Mesothelial cell of epicardium (in vitro differentiated cells): Measurements from ENCODE around the gene ACTR5. TPM values are rescaled to one million over a fixed set of nuclear protein-coding genes. Genes with fewer than 3 reads are reported as not detected.
A peak's percentile ranks its signal among the peaks of the same experiment; 100 is the strongest.

Experiments used
- DNase-seq, 2 experiments: peaks; one replicate each; pipeline ENCODE4 v3.0.0; 2021; ENCODE audit warnings: low spot score in 2 of 2; ENCODE audit not compliant: unreplicated experiment in 2 of 2
- H3K27ac Mint-ChIP-seq: 2 replicates; pipeline ENCODE4 v1.8.0; 2021; ENCODE audit warnings: mixed read lengths
- H3K27me3 Mint-ChIP-seq: 2 replicates; pipeline ENCODE4 v1.8.0; 2021; ENCODE audit warnings: low read depth, mixed read lengths
- H3K36me3 Mint-ChIP-seq: 2 replicates; pipeline ENCODE4 v1.8.0; 2021; ENCODE audit warnings: mixed read lengths
- H3K4me1 Mint-ChIP-seq: 2 replicates; pipeline ENCODE4 v1.8.0; 2021; ENCODE audit warnings: mixed read lengths
- H3K4me3 Mint-ChIP-seq: 2 replicates; pipeline ENCODE4 v1.8.0; 2021; ENCODE audit warnings: mild to moderate bottlenecking, moderate library complexity, mixed read lengths
- H3K9me3 Mint-ChIP-seq: 2 replicates; pipeline ENCODE4 v1.8.0; 2021; ENCODE audit warnings: mixed read lengths
- total RNA-seq: library from RNA; stranded (reverse); gene quantifications from 3 replicates; pipeline ENCODE4 v1.2.1, GENCODE V29; 2021
- TF ChIP-seq, protein P1 (sequence below): fragments of 200-600 bp; sonication (generic); IDR thresholded peaks from one replicate; pipeline ENCODE4 v1.5.0; 2021; ENCODE audit warnings: antibody characterized with exemption; ENCODE audit not compliant: unreplicated experiment

The ACTR5 gene
- total RNA-seq, 1 donor from 2014 or later: 9.5 TPM

DNA sequence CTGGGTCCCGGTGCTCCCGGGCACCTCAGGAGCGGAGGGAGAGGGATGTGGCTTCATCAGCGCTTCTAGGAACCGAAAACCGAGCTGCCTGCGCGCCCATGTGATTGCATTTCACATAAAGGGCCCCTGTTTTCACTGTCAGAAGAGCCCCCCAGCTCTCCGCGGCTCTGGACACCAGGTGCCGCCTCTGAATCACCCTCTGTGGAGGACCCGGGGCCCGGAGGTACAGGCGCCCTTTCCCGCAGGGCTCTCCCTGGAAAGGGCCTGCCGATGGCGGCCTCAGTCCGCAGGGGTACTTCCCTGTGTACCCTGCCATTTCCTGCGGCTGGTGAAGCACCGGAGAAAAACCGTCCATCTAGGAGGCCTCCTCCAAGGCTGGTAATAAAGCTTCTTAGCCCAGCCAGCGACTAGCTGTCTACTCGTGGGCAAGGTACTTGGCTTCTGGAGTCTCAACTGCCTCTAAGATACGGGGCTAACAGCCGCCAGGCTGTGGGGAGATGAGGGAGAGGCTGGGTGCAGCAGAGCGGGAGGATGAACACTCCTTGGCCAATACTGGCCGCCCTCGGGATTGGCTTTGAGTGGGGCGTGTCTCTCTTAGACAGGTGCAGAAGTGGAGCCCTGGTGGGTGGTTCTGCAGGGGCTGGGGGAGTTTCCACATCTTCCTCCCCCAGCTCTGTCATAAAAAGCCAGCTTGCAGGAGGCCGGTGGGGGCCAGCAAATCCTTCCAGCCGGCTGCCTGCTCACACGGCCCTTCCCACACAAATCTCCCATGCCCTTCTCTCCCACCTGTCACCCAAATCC, 58.8 kb downstream of the ACTR5 start:
- Mint-ChIP-seq H3K27ac (no peak overlapping the region), H3K9me3 (no peaks in the 10 kb centered on the region), H3K27me3 (peaks cover 84% of the 10 kb centered on the region), H3K4me3 (peak overlapping the region; percentile 53), H3K4me1 (peaks cover 7% of the 10 kb centered on the region), H3K36me3 (no peaks in the 10 kb centered on the region)
- no peak for DNase-seq
- TF ChIP-seq, protein P1, sequence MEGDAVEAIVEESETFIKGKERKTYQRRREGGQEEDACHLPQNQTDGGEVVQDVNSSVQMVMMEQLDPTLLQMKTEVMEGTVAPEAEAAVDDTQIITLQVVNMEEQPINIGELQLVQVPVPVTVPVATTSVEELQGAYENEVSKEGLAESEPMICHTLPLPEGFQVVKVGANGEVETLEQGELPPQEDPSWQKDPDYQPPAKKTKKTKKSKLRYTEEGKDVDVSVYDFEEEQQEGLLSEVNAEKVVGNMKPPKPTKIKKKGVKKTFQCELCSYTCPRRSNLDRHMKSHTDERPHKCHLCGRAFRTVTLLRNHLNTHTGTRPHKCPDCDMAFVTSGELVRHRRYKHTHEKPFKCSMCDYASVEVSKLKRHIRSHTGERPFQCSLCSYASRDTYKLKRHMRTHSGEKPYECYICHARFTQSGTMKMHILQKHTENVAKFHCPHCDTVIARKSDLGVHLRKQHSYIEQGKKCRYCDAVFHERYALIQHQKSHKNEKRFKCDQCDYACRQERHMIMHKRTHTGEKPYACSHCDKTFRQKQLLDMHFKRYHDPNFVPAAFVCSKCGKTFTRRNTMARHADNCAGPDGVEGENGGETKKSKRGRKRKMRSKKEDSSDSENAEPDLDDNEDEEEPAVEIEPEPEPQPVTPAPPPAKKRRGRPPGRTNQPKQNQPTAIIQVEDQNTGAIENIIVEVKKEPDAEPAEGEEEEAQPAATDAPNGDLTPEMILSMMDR: no peak

DNA sequence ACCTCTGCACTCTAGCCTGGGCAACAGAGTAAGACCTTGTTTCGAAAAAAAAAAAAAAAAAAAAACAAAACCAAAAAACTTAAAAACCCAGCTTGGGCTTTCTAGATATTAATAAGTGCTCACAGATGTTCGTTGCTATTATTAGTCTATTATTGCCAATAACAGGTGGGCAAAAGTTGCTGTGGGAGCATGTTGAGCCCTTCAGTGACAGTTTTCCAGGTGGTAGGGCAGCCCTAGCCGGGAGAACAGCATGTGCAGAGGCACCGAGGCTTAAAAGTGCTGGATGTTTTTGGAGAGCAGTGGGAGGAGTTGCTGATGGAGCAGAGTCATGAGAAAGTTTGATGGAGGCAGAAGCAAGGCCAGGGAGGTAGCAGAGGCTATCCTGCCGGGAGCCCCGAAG, 61.7 kb downstream of the ACTR5 start:
- Mint-ChIP-seq H3K36me3 (no peaks in the 10 kb centered on the region), H3K4me3 (no peak overlapping the region), H3K27ac (no peak overlapping the region), H3K9me3 (no peaks in the 10 kb centered on the region), H3K27me3 (peaks cover 83% of the 10 kb centered on the region), H3K4me1 (peaks cover 5% of the 10 kb centered on the region)
- no peak for DNase-seq
- TF ChIP-seq, protein P1: no peak

DNA sequence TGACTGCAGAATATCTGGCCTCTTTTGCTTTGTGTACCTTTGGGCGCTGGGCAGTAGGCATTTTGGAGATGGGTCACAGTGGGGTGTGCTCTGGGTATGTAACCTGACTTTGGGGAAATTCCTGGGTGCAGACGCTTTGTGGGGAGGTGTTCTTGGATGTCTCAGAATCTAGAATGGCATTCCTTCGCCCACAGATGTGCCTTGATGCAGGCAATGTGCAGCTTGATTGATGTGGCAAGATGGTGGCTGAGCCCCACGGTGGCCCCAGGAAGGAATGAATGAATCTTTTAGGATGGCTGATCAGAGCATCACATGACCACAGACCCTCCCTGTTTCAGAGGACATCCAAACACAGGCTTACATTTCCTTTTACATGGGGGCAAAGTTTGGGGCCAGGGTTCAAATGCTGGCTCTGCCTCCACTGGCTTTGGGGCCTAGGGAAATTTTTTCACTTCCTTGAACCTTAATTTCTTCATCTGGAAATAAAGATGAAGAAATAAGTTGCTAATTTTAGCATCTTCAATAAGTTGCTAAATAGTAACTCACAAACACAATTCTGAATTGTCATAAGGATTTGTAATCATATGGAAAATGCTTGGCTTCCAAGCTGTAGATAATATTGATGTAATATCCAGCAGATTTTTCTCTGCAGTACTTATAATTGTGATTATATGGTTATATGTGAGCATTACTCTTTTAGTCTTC, 62.8 kb downstream of the ACTR5 start:
- peaks cover 3% of the 10 kb centered on the region for H3K4me1 Mint-ChIP-seq
- H3K27ac Mint-ChIP-seq: no peak overlapping the region
- no peaks in the 10 kb centered on the region for H3K36me3 Mint-ChIP-seq
- peaks cover 83% of the 10 kb centered on the region for H3K27me3 Mint-ChIP-seq
- no peak for DNase-seq
- no peaks in the 10 kb centered on the region for H3K9me3 Mint-ChIP-seq
- H3K4me3 Mint-ChIP-seq: no peak overlapping the region
- TF ChIP-seq, protein P1: no peak

DNA sequence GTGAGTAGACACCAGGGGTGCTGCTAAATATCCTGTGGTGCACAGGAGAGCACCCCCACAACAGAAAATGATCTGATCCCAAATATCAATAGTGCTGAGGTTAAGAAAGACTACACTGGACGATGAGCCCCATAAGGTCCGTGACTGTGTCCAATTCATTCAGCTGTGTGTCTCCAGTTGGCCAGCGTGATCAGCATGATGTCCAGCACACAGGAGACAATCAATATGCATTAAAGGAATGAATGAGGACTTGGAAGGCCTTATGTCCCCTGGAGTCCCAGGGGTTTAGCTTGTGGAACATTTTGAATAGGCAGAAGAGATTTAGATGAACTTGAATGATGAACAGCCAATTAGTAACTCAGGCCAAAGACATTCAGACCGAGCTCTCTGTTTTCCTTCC, 63.5 kb downstream of the ACTR5 start:
- Mint-ChIP-seq H3K4me1 (peaks cover 2% of the 10 kb centered on the region), H3K4me3 (no peak overlapping the region), H3K27me3 (peaks cover 88% of the 10 kb centered on the region), H3K9me3 (no peaks in the 10 kb centered on the region), H3K27ac (no peak overlapping the region), H3K36me3 (no peaks in the 10 kb centered on the region)
- TF ChIP-seq, protein P1: no peak
- no peak for DNase-seq

DNA sequence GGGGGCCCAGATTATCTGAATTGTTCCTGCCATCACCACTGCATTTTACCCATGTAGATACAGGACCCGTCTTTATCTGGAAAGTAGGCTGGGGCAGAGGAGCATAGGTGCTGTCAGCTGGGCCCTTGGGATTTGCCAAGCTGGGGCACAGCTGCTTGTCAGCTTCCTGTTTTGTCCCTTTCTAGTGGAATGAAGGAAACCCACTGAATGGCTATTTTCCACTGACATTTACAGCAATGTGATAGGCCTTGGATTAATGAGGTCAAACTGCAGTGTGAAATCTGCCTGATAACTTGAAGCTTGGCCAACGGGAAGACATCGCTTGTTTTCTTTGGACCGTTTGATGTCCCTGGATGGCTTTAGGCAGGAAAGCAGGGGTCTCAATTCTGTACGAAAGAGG, 63.9 kb downstream of the ACTR5 start:
- DNase-seq: no peak
- no peak overlapping the region for H3K4me3 Mint-ChIP-seq
- H3K4me1 Mint-ChIP-seq: no peaks in the 10 kb centered on the region
- peaks cover 88% of the 10 kb centered on the region for H3K27me3 Mint-ChIP-seq
- H3K27ac Mint-ChIP-seq: no peak overlapping the region
- TF ChIP-seq, protein P1: no peak
- H3K36me3 Mint-ChIP-seq: no peaks in the 10 kb centered on the region
- H3K9me3 Mint-ChIP-seq: no peaks in the 10 kb centered on the region
